Activated T-cell treated with anti-CD3 and anti-CD28 coated beads, Interleukin-2, amount 50 U/mL, for 72 hours (primary cell): ENCODE measurements around the gene KCNA4. TPM values are rescaled to one million over a fixed set of nuclear protein-coding genes. Genes with fewer than 3 reads are reported as not detected.

Source experiments
- ATAC-seq, 2 donors: fragments of 150-1000 bp; cut with Tn5 transposase; replicated peaks in 1 of 2; 2 replicates each; pipeline ENCODE4 v1.10.0; 2021; ENCODE audit warnings: moderate library complexity in 2 of 2, mild to moderate bottlenecking in 1 of 2
- DNase-seq, 2 donors: peaks; one replicate each; pipeline ENCODE4 v3.0.0; 2021 to 2022; ENCODE audit warnings: mixed read lengths in 1 of 2
- H3K27ac Mint-ChIP-seq: one replicate; pipeline ENCODE4 v1.8.0; 2022; ENCODE audit warnings: mild to moderate bottlenecking, moderate library complexity, mixed read lengths
- H3K27me3 Mint-ChIP-seq: one replicate; pipeline ENCODE4 v1.8.0; 2022; ENCODE audit warnings: low read depth, mixed read lengths
- H3K36me3 Mint-ChIP-seq, 2 donors: one replicate each; pipeline ENCODE4 v1.8.0; 2022; ENCODE audit warnings: mixed read lengths in 2 of 2, mild to moderate bottlenecking in 1 of 2; ENCODE audit not compliant: insufficient read depth in 2 of 2
- H3K4me1 Mint-ChIP-seq: one replicate; pipeline ENCODE4 v1.8.0; 2022; ENCODE audit warnings: low read depth, mixed read lengths
- H3K4me3 Mint-ChIP-seq, 2 donors: one replicate each; pipeline ENCODE4 v1.8.0; 2022; ENCODE audit warnings: mild to moderate bottlenecking in 2 of 2, mixed read lengths in 2 of 2, moderate library complexity in 2 of 2
- H3K9me3 Mint-ChIP-seq, 2 donors: one replicate each; pipeline ENCODE4 v1.8.0; 2022; ENCODE audit warnings: mixed read lengths in 2 of 2
- total RNA-seq, 2 donors: library from RNA; stranded (reverse); gene quantifications; one replicate each; pipeline ENCODE4 v1.2.3, GENCODE V29; 2022

KCNA4 gene
- total RNA-seq, 2 donors from 2014 or later: not detected

DNA sequence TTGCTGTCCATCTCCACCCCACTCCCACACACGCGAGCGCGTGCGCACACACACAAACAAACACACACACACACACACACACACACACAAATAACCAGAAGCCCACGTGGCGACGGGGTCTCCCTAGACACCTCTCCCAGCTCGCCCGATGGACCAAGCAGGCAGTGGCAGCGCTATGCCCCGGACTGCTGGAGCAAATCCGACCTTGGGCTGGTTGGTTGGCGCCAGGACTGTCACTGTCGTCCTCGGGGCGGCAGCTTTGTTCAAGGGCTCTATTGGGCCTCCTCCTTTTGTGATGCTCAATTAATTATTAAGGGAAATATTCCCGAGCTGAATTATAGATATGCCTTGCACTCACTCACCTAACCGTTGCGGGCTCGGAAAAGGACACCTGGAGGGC lies 1.7 kb upstream of the KCNA4 start:
- H3K4me1 Mint-ChIP-seq: no peaks in the 10 kb centered on the region
- ATAC-seq (no peak), DNase-seq (no peak)
- no peak overlapping the region for H3K4me3 Mint-ChIP-seq
- peaks cover 0 to 2% of the 10 kb centered on the region in 2 donors for H3K36me3 Mint-ChIP-seq
- H3K27me3 Mint-ChIP-seq: peaks cover 35% of the 10 kb centered on the region
- H3K27ac Mint-ChIP-seq: no peak overlapping the region
- peaks cover 0 to 1% of the 10 kb centered on the region in 2 donors for H3K9me3 Mint-ChIP-seq

GRCh38 chr11:30017445-30017895 lies 640 bp upstream of the KCNA4 start:
- no peak for ATAC-seq
- H3K27ac Mint-ChIP-seq: no peak overlapping the region

DNA sequence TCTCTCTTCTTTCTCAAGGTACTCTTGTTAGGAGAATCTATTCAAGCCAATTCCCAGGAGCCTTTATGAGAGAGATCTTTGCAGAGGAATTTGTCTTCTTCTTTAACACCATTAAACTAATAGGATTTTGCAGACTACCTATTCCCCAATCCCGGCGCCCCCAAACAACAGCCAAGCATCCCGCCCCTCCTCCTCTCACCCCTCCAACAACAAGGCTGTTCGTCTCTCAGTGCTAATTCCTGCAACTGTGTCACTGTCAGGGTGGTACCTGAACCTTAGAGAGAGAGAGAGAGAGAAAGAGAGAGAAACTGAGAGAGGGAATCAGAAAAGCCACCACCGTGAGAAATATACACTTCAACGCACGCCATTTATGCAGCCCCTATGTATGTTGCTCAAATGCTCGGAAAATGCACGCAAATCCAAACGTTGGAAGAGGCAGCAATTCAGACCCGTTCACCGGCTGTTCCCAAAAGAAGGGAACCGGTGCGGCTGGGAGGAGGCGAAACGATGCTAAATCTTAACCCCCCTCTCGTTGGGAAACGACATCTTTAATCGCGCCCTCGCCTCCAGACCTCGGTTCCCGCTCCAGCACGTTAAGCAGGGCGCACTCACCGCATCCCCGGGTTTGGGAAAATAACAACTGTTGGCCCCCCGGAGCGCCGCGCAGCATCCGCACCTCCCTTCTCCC lies 961 bp downstream of the KCNA4 start:
- Mint-ChIP-seq H3K27me3 (peaks cover 31% of the 10 kb centered on the region), H3K36me3 (peaks cover 0 to 2% of the 10 kb centered on the region in 2 donors), H3K4me1 (no peaks in the 10 kb centered on the region), H3K27ac (no peak overlapping the region), H3K4me3 (no peak overlapping the region), H3K9me3 (peaks cover 0 to 2% of the 10 kb centered on the region in 2 donors)
- DNase-seq (no peak), ATAC-seq (no peak)

More at GRCh38 chr11:30017445-30017895, 640 bp upstream of the KCNA4 start:
- Mint-ChIP-seq H3K9me3 (peaks cover 0 to 1% of the 10 kb centered on the region in 2 donors), H3K4me1 (no peaks in the 10 kb centered on the region), H3K4me3 (no peak overlapping the region), H3K36me3 (peaks cover 0 to 2% of the 10 kb centered on the region in 2 donors), H3K27me3 (peaks cover 35% of the 10 kb centered on the region)
- DNase-seq: no peak

GRCh38 chr11:30012346-30012745 lies 4.5 kb downstream of the KCNA4 start:
- Mint-ChIP-seq H3K27me3 (peaks cover 2% of the 10 kb centered on the region), H3K36me3 (no peaks in the 10 kb centered on the region), H3K4me1 (no peaks in the 10 kb centered on the region), H3K4me3 (no peak overlapping the region), H3K9me3 (peaks cover under 1 to 4% of the 10 kb centered on the region in 2 donors), H3K27ac (no peak overlapping the region)
- ATAC-seq: no peak
- DNase-seq: no peak

DNA sequence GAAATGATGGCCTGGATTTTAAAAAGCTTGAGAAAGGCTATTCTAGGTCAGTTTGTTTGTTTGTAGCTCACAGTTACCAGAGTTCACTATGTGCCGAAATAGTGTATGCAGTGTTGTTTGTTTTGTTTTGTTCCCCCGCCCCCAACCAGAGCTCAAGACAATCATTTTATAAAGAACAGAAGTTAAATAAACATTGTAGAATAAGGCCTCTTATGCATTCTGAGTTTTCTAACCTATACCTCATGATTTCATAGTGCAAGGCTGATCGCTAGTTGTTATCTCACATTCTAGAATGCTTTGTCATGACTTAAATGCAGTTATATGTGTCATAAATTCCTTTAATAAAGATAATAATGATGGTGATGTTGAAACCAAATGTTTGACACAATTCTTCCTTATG lies 7.8 kb downstream of the KCNA4 start:
- H3K9me3 Mint-ChIP-seq: peaks cover 3 to 4% of the 10 kb centered on the region in 2 donors
- no peaks in the 10 kb centered on the region for H3K4me1 Mint-ChIP-seq
- no peaks in the 10 kb centered on the region for H3K27me3 Mint-ChIP-seq
- ATAC-seq (no peak), DNase-seq (no peak)
- H3K4me3 Mint-ChIP-seq: no peak overlapping the region
- no peak overlapping the region for H3K27ac Mint-ChIP-seq
- H3K36me3 Mint-ChIP-seq: no peaks in the 10 kb centered on the region

- ATAC-seq: no peak
- Mint-ChIP-seq H3K4me3 (no peak overlapping the region), H3K4me1 (no peaks in the 10 kb centered on the region), H3K36me3 (no peaks in the 10 kb centered on the region), H3K9me3 (peaks cover 2 to 3% of the 10 kb centered on the region in 2 donors), H3K27me3 (no peaks in the 10 kb centered on the region), H3K27ac (no peak overlapping the region)
- no peak for DNase-seq
Measured at GRCh38 chr11:30006876-30007275, 10.0 kb downstream of the KCNA4 start.

GRCh38 chr11:30002157-30002785 lies 14.6 kb downstream of the KCNA4 start:
- Mint-ChIP-seq H3K27me3 (no peaks in the 10 kb centered on the region), H3K36me3 (no peaks in the 10 kb centered on the region), H3K4me1 (no peaks in the 10 kb centered on the region), H3K9me3 (peaks cover 0 to 1% of the 10 kb centered on the region in 2 donors), H3K4me3 (no peak overlapping the region), H3K27ac (no peak overlapping the region)
- no peak for ATAC-seq
- DNase-seq: no peak

DNA sequence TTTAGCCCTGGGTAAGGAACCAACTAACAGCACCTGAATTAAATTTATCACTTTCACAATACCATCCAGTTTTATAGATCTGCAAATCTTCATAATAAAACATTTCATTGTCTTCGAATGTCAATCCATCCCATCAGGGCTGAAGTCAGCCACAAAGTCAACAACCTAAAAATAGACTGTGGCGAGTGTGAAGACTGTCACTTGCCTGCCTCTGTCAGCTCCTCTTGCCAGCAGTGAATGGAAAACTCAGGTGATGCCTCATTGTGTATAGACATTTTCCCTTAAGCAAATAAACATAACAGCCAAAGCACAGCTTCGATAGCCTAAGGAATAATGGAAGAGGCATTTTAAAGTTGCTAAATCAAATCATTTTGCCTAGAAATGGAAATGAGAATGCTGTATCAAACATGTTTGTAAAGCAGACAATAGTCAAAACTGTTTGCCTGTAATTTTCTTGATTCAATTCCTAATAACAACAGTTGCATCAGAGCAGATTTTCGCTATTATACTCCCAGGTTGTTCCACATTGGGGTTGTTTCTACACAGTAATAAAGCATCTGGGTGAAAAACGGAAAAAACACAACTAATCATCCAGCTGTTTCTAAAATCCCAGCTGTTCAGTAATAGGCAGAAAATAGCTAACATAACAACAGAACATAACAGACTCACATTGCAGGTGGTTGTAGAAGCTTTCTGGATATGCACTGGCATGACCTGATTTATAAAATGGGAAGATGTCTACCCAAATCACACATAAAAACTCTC lies 15.7 kb downstream of the KCNA4 start:
- no peaks in the 10 kb centered on the region for H3K9me3 Mint-ChIP-seq
- DNase-seq (no peak), ATAC-seq (no peak)
- no peaks in the 10 kb centered on the region for H3K36me3 Mint-ChIP-seq
- no peaks in the 10 kb centered on the region for H3K27me3 Mint-ChIP-seq
- H3K27ac Mint-ChIP-seq: no peak overlapping the region
- H3K4me3 Mint-ChIP-seq: no peak overlapping the region
- H3K4me1 Mint-ChIP-seq: no peaks in the 10 kb centered on the region

- H3K4me1 Mint-ChIP-seq: no peaks in the 10 kb centered on the region
- H3K36me3 Mint-ChIP-seq: no peaks in the 10 kb centered on the region
- H3K9me3 Mint-ChIP-seq: peaks cover 0 to 4% of the 10 kb centered on the region in 2 donors
- H3K27ac Mint-ChIP-seq: no peak overlapping the region
- H3K27me3 Mint-ChIP-seq: no peaks in the 10 kb centered on the region
- no peak for DNase-seq
- H3K4me3 Mint-ChIP-seq: no peak overlapping the region
- ATAC-seq: no peak
Measured at GRCh38 chr11:29996016-29996415, 20.8 kb downstream of the KCNA4 start.

DNA sequence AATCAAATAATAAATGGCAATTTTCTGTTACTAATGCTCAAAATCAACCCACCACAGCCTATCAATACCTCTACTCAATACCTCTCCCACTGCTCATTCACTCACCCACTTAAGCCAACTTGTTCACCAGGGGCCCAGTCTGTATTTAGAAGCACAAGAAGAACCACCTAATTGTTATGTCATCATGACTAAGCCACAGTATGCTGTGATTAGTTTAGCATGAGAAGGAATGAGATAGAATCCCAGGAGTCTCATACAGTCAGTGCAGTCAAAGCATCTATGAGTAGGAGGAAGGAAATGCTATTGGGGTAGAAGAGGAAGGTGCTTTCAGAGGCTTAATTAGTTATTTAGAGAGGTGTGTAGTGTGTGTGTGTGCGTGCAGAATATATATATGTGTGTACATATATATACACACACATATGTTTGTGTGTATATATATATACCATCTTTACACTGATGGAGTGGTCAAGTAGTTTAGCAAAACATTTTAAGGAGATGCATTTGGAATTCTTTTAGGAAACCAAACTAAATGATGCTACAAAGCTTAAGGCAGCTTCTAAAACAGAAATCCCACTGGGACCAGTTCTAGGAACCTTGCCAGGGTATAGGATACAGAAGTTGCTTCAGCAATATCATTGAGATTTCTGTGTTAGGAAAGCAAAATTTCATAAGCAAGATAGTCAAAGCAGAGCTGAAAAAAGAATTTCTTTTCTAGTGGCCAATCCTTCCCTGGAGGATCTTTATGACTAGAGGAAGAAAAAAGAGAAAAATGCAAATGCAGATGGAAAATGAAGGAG lies 27.5 kb downstream of the KCNA4 start:
- Mint-ChIP-seq H3K27me3 (no peaks in the 10 kb centered on the region), H3K4me1 (no peaks in the 10 kb centered on the region), H3K27ac (no peak overlapping the region), H3K4me3 (no peak overlapping the region), H3K36me3 (no peaks in the 10 kb centered on the region), H3K9me3 (no peaks in the 10 kb centered on the region)
- DNase-seq (no peak), ATAC-seq (no peak)

DNA sequence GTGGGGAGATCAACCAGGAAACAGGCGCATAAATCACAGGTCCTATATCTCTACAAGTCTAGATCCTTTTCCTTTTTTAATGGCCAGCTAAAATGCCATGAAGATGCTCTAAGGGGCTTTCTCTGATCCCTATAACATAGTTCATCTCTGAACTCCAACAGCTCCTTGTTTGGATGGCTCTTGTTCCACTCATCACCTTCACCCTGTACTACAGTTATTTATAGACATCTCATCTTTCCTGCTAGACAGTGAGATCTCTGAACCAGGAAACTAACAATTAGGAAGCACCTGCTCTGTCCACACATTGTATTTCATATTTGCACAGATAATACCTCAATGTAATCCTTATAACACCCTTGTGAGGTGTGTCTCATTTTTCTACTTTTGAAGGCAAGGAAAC lies 31.6 kb downstream of the KCNA4 start:
- no peaks in the 10 kb centered on the region for H3K36me3 Mint-ChIP-seq
- H3K27me3 Mint-ChIP-seq: no peaks in the 10 kb centered on the region
- no peak overlapping the region for H3K4me3 Mint-ChIP-seq
- H3K27ac Mint-ChIP-seq: no peak overlapping the region
- DNase-seq: no peak
- H3K9me3 Mint-ChIP-seq: peaks cover 0 to 1% of the 10 kb centered on the region in 2 donors
- no peaks in the 10 kb centered on the region for H3K4me1 Mint-ChIP-seq
- no peak for ATAC-seq

GRCh38 chr11:29984544-29984943 lies 32.3 kb downstream of the KCNA4 start:
- DNase-seq (no peak), ATAC-seq (no peak)
- no peak overlapping the region for H3K27ac Mint-ChIP-seq
- H3K9me3 Mint-ChIP-seq: peaks cover under 1 to 1% of the 10 kb centered on the region in 2 donors
- H3K36me3 Mint-ChIP-seq: no peaks in the 10 kb centered on the region
- H3K4me3 Mint-ChIP-seq: no peak overlapping the region
- no peaks in the 10 kb centered on the region for H3K4me1 Mint-ChIP-seq
- H3K27me3 Mint-ChIP-seq: no peaks in the 10 kb centered on the region
